Measurements from ENCODE around the gene HSFX3. TPM values are rescaled to one million over a fixed set of nuclear protein-coding genes. Genes with fewer than 3 reads are reported as not detected.
"Not testable (repeated sequence)": the region's sequence is repeated elsewhere in the genome, so short reads cannot be mapped to it uniquely, and the experiment has no call there.

HSFX3 gene
- total RNA-seq, 1 donor from 2014 or later = not detected

DNA sequence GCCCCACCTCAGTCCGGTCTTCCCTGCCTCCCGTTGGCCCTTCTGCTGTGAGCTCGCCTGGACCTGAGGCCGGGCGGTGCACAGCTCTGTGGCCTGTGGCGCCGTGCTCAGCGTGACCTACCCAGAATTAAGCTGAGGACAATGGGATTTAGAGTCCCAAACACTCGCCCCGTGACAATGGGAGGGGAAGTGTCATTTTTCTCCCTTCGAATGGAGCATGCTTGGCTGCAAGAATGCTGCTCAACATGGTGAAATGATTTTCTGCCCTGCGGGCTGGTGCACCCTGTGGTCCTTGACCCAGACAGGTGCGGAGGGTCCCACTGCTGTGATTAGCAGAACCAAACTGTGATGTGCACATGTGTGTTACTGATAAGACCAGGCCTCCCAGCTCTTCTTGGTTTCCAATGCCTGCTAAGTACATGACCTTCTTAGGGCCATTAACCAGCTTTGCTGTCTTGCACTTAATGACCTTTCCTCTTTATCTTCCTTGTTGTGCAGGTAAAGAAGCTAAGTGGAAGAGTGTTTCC is 8.1 kb downstream of the HSFX3 start:
- DNase-seq = no peak

DNA sequence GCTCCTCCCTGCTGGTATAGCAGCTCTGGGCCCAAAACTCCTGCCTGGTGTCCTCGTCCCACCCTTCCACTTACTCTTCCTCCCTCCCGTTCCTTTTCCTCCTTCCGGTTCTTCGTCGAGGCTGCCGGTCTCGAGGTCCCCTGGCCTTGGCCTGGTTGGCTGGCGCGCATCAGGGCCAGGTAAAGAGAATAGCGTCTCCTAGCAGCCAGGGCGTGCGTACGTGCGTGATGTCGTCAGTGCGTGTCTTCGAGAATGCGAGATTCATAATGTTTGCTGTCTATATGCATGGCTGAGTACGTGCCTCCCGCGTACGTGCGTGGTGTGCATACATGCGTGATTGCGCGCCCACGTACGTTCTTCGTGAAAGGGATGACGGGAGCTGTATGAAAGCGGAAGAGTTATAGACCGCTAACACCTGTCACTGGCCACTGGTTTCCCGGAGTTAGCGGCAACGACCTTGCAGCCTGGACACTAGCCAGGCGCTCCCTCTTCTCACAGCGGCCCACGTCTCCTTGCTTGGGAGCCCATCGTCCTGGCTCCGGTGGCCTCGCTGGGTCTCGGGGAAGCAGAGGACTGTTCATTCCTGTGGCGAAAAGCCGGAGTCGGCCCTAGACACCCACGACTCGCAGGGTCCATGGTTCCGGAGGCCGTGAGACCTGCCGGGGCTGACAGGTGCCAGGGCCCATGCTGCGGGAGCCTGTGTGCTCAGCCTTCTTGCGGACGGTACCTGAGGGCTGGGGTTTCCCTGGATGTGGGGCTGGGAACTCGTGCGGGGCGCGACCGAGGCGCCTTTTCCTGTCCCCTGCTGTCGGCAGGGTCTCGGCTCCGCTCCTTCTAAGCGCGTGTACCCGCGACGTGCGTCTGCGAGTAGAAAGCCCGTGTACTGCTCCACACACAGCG is 8.9 kb downstream of the HSFX3 start, which contains the start of gene EOLA1:
Gene EOLA1, plus strand, starts transcription at position 392 of the 900 bp plus-strand sequence. CDS start 4,619 bp downstream, outside the sequence.
- peak; percentile 88 for DNase-seq

DNA sequence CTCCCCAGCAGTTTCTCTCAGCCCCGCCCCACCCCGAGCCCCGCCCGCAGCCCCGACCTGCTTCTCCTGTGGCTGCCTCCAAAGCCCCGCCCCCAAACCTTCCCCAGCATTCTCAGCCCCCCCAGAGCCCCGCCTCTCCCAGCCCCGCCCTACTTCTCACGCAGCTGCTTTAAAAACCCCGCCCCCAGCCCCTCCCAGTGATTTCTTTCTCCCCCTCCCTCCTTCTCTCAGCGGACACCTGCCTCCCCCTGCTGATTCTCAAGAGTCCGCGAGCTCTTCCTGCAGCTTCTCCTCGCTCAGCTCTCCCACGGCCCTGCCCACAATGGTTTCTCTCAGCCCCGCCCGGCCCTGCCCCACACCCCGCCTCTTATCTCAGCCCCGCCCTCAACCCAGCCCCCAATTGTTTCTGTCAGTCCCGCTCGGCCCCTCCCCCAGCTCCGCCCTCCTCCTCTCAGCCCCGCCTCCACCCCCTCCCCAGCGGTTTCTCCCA is 9.5 kb downstream of the HSFX3 start:
- peak; percentile 88 for DNase-seq

DNA sequence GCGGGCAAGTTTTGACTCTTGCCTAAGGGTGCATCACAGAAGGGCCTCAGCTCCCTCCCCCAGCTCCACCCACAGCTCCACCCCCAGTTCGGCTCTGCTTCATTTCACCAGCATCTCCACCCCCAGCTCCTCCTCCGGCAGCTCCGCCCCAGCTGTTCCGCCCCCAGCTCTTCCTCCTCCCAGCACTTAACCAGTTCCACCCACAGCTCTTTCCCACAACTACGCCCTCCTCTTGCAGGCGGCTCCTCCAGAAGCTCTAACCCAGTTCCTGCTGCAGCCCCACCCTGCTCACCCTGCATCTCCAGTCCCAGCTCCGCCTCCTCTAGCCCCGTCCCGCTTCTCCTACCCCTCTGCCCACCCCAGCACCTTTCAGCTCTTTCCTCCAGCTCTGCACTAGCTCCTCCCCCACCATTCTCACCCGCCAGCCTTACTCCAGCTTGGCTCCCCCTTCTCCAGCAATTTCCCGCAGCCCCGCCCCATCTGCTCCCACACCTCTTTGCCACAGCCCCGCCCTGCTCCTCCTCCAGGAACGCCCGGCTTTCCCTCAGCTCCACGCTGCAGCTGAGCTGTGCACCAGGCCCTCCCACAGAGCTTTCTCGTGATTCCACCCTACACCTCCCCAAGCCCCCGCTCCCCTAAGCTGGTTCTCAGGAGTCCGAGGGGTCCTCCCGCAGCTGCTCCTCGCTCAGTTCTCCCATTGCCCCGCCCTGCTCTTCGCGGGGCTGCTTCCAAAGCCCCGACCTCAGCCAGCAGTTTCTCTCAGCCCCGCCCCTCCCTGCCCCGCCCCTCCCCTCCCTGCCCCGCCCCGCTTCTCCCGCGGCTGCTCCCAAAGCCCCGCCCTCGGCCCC is 10.2 kb downstream of the HSFX3 start:
- DNase-seq = peak; percentile 82

DNA sequence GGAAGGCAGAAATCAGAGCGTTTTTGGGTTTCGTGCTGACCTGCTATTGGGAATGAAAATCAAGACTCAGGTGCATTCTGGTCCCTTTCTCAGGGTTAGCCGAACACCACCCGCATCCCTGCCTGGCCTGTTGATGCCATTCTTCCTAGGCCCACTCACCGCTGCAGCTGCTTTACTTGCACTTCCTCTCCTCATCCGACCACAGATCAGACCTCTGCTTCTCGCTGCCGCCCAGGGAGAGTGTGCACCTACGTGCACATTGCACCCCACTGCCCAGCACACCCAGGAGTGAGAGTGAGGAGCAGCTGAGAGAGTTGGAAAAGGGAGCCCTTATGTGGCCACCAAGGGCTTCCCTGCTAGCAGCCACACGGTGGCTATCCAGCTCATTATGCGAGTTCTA is 12.2 kb downstream of the HSFX3 start:
- not testable (repeated sequence) for DNase-seq

DNA sequence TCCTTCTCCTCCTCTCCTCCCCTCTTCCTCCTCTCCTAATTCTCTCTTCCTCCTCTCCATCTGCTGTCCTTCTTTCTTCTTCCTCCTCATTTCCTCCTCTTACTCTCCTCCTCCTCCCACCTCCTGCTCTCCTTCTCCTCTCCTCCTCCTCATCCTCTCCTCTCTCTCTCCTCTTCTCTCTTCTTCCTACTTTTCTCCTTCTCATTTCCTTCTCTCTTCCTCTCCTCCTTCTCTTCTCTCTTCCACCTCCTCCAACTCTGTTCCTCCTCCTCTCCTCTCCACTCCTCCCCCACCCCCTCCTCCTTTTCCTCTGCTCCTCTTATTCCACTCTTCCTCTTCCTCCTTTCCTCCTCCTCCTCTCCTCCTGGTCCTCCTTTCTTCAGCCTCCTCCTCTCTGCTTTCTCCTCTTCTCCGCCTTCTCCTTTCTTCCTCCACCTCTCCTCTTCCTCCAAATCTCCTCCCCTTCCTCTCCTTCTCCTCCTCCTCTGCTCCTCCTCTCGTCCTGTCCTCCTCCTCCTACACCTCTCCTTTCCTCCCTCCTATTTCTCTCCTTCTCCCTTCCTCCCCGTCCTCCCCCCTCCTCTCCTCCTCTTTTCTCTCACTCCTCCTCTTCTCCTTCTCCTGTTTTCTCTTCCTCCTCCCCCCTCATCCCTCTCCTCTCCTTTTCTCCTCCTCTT is 14.7 kb downstream of the HSFX3 start:
- not testable (repeated sequence) for DNase-seq

DNA sequence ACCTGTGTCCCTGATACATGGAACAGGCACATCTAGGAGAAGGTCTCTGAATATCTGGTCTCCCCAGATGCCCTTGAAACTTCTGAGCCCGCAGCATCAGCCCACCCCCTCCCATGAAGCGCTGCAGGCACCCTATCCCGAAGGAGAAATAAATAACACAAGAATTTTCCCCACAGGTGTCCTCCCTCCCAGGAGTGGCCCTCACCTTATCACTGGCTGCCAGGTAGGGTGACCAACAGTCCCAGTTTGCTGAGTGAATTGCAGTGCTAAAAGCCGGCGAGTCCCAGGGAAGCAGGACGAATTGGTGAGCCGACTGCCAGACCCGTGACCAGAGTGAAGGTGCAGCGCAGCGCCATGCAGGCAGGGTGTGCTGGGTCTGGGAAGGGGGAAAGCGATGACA is 15.7 kb downstream of the HSFX3 start:
- not testable (repeated sequence) for DNase-seq

DNA sequence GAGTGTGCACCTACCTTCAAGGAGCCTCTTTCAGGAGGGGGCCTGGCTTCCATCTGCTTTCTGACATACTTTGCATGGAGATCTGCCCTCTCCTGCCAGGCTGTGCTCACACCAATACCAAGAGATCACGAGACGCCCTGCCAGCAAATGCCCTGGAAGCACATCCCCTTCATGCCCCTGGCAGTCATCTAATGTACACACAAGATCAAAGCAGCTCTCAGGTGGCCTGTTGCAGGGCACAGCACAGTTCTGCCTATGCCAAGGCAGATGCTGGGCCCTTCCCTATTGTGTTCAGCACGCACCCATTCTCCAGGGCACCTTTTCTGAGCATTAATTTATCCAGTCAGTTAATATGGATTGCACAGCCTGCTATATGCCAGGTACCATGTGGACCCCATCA is 16.9 kb downstream of the HSFX3 start:
- not testable (repeated sequence) for DNase-seq

DNA sequence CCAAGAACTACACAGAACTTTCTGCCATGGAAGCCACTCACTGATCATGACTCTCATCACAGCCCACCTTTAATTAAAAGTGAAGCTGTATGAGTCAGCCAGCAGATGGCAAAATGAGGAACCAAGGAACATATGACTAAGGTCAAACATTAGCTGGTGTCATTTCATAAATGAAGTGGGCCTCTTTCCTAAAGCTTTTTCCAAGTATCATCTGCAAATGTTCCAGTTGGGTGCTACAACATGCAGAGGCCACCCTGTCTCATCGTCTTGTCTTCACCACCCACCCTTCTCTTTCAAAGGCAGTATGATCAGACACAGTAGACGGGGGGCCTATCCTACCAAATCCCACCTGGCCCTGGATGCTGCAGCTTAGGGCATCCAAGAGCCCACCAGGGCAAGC is 18.1 kb downstream of the HSFX3 start:
- no peak for DNase-seq

DNA sequence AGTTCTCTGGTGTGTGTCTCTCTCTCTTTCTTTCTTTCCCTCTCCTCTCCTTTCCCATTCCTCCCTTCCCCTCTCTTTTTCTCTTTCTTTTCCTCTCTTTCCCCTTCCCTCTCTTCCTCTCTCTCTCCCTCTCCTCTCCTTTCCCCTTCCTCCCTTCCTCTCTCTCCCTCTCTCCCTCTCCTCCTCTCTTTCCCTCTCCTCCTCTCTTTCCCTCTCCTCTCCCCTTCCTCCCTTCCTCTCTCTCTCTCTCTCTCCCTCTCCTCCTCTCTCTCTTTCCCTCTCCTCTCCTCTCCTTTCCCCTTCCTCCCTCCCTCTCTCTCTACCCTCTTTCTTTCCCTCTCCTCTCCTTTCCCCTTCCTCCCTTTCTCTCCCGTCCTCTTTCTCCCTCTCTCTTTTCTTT is 21.3 kb downstream of the HSFX3 start:
- no peak for DNase-seq

DNA sequence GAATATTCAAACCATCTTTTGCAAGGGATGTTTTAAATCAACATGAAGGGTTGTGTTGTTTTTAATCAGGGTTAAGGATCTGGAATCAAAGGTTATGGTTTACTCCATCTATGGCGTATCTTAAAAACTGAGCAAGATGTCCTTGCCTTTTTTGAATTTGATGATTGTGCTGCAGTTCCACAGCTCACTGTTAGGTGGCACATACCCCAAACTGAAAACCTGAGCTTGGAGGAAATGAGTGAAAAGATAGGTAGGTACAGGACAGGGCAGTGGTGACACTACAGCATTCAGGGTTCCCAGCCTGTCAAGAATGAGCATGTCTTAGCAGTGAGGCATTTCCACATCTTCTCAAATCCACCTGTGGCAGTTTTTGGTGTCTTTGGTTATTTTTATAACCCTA is 22.0 kb downstream of the HSFX3 start:
- DNase-seq = no peak

DNA sequence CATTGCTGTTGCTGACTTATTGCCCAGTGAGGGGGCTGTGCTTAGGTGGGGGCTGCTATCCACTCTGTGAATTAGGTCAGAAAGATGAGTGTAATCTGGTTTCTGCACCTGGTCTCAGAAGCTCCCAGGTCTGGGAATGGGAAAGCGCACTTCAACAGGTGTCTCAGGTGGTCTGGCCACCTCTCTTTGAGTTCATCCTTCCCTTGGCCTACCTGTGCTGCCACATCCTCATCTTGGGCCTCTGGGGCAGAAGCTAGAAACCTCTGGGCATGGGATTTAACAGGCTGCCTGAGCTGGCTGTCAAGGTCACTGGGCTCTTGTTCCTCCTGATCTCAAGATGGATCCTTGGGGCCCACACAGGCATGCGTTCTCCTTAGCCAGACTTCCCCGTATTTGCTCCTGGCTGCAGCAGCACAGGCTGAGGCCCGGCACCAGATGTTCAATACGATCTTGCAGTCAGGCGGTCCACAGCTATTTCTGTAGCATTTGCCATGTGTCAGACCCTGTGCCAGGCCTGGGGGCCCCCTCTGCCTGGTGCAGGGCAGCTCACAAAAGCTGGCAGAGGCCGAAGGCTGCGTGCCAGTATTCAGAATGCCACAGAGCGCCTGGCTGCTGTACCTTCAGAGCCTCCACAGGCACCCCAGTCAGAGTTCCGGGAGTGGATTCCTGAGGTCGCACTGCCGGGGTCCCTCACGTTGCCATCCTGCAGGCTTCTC is 23.2 kb downstream of the HSFX3 start:
- DNase-seq = not testable (repeated sequence)

DNA sequence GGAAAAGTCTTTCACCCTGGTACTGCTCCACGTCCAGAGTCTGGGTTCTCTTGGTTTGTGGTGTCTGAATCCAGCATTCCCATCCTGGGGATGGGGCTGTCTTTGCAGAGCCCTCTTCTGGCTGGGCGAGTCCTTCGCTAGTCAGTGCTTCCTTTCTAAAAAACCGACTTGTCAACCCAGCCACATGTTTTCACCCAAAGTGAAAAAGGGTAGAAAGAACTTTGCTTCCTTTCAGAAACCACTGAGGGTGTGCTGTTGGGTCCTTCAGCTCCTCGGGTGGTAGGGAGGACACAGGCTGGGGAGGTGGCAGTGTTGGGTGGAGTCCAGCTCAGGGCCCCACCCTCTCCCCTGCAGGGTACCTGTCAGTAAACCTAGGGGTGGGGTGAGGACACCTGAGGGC is 23.8 kb downstream of the HSFX3 start:
- DNase-seq = not testable (repeated sequence)

DNA sequence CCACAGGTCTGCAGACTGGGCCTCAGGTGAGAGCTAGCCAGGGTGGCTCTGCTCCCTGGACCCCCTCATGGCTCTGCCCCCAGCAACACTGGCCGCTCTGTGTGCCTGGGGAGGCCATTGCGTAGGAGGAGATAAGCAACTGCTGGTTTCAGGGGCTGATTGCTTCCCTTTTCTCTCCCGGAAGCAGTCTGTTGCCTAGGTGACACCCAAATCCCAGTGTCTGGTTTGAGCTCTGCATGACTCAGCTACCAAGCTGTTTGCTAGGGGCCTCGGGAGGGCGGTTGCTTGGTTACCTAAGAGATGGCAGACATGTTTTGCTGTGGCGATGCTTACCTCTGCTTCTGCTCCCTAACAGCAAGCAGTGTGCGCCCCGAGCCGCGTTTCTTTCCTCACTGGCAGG is 24.3 kb downstream of the HSFX3 start:
- peak; percentile 39 for DNase-seq

DNA sequence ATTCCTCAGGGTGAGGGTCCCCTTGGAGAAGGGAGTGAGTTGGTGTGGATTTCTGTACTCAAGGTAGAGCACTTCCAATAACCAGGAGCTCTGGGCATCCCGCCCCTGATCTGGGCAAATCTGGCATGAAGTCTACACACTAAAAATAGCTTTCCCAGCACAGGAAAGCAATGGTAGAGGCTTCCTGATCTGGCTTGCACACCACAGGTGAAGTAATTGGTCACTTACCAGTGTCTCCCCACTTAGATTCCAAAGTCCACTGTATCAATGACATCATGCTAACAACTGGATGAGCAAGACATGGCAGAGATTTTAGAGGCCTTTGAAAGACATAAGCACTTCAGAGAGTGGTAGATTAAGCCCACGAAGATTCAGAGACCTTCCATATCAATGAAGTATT is 26.8 kb downstream of the HSFX3 start:
- DNase-seq = no peak

DNA sequence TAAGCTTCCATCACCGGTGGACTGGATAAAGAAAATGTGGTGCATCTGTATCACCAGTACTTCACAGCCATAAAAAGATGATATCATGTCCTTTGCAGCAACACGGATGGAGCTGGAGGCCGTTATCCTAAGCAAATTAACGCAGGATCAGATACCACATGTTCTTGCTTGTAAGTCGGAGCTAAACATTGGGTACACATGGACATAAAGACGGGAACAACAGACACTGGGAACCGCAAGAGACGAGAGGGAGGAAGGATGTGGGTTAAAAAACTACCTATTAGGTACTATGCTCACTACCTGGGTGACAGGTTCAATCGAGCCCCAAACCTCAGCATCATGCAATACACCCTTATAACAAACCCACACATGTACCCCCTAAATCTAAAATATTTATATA is 28.3 kb downstream of the HSFX3 start:
- DNase-seq = no peak

DNA sequence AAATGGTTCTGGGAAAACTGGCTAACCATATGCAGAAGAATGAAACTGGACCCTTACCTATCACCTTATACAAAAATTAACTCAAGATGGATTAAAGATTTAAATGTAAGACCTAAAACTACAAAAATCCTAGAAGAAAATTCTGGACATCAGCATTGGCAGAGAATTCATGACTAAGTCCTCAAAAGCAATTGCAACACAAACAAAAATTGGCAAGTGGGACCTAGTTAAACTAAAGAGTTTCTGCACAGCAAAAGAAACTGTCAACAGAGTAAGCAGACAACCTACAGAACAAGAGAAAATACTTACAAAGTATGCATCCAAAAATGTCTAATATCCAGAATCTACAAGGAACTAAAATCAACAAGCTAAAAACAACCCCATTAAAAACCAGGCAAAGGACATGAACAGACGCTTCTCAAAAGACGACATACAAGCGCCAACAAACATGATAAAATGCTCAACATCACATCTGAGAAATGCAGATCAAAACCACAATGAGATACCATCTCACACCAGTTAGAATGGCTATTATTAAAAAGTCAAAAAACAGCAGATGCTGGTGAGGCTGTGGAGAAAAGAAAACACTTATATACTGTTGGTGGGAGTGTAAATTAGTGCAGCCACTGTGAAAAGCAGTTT is 29.0 kb downstream of the HSFX3 start:
- DNase-seq = not testable (repeated sequence)

DNA sequence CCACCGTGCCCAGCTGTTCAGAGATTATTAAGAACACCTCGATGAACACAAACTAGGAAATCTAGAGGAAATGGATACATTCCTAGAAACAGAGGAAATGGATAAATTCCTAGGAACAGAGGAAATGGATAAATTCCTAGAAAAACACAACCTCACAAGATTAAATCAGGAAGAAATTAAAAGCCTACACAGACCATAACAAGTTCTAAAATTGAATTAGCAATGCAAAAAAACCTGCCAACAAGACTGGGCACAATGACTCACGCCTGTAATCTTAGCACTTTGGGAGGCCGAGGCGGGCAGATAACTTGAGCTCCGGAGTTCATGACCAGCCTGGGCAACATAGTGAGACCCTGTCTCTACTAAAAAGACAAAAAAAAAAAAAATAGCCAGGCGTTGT is 31.5 kb downstream of the HSFX3 start:
- no peak for DNase-seq

DNA sequence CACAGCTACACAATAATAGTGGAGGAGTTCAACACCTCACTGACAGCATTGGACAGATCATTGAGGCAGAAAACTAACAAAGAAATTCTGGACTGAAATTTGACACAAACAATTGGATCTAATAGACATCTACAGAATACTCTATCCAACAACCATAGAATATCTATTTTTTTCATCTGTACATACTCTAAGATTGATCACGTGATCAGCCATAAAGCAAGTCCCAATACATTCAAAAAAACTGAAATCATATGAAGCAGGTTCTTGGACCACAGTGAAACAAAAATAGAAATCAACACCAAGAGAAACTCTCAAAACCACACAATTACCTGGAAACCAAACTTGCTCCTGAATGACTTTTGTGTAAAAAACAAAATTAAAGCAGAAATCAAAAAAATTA is 32.4 kb downstream of the HSFX3 start:
- DNase-seq = no peak

DNA sequence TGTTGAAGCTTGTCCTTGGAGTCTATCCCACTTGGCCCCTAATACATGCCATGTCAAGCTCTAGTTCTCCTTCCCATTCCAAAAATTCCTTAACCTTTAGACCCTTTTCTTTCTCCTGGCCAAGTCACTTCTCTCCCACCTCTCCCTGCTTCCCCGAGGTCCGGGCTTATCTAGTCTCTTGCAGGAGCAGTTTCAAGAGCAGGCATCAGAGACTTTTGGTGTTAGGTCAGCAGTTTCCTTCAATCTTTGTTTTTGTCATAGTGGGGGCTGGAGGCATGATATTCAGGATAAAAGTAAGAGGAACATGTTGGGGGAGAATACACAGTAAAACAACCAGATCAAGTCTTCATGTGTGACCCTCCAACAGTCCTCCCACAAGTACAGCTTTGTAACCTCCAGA is 33.1 kb downstream of the HSFX3 start:
- DNase-seq = no peak
